Smooth muscle cell of the brain vasculature (primary cell): ENCODE measurements around the gene SLC39A1.

ENCODE experiments used
- DNase-seq: peaks from one replicate; pipeline ENCODE4 v3.0.0-alpha.2; 2012; ENCODE audit warnings: low read depth, low spot score

Gene SLC39A1

GRCh38 chr1:153977250-153978240 lies 14.2 kb upstream of the SLC39A1 start, which contains the start of gene JTB:
Gene JTB (minus strand): TSS chr1:153977674. CDS start chr1:153977252, 422 bp downstream.
- no peak for DNase-seq

- no peak for DNase-seq
Measured at GRCh38 chr1:153976819-153977249, 13.5 kb upstream of the SLC39A1 start.

GRCh38 chr1:153973525-153973924 lies 10.2 kb upstream of the SLC39A1 start:
- no peak for DNase-seq

GRCh38 chr1:153973071-153973470 lies 9.7 kb upstream of the SLC39A1 start:
- DNase-seq = no peak

GRCh38 chr1:153970346-153970745 lies 7.0 kb upstream of the SLC39A1 start:
- no peak for DNase-seq

GRCh38 chr1:153968972-153969371 lies 5.6 kb upstream of the SLC39A1 start:
- no peak for DNase-seq

GRCh38 chr1:153968408-153968807 lies 5.1 kb upstream of the SLC39A1 start:
- no peak for DNase-seq

- DNase-seq = no peak
Measured at GRCh38 chr1:153968000-153968363, 4.6 kb upstream of the SLC39A1 start.

- DNase-seq = peak; percentile 95
Measured at GRCh38 chr1:153967107-153967999, 4.0 kb upstream of the SLC39A1 start, which contains the start of gene CREB3L4. Gene CREB3L4 (plus strand): TSS chr1:153967902. CDS start chr1:153968526, 624 bp downstream.

GRCh38 chr1:153963850-153964331 lies 554 bp upstream of the SLC39A1 start:
- DNase-seq = no peak

- DNase-seq = no peak
Measured at GRCh38 chr1:153962088-153963029, 978 bp downstream of the SLC39A1 start.

- no peak for DNase-seq
Measured at GRCh38 chr1:153961421-153961820, 1.9 kb downstream of the SLC39A1 start.

GRCh38 chr1:153960206-153960605 lies 3.1 kb downstream of the SLC39A1 start:
- no peak for DNase-seq

- DNase-seq = no peak
Measured at GRCh38 chr1:153959454-153959853, 3.9 kb downstream of the SLC39A1 start.

GRCh38 chr1:153958961-153959260 lies 4.4 kb downstream of the SLC39A1 start:
- no peak for DNase-seq

- peak; percentile 95 for DNase-seq
Measured at GRCh38 chr1:153958111-153958960, 5.0 kb downstream of the SLC39A1 start, which contains the start of gene CRTC2. Gene CRTC2 (minus strand): TSS chr1:153958612. CDS start chr1:153958497, 115 bp downstream.

- no peak for DNase-seq
Measured at GRCh38 chr1:153957744-153958110, 5.6 kb downstream of the SLC39A1 start.

- DNase-seq = no peak
Measured at GRCh38 chr1:153956997-153957715, 6.2 kb downstream of the SLC39A1 start.

- no peak for DNase-seq
Measured at GRCh38 chr1:153954826-153955225, 8.5 kb downstream of the SLC39A1 start.
